SK-N-SH treated with all-trans-retinoic acid at 6 μM for 48 hours (cell line): Measurements from ENCODE around the gene CLSTN2.

Source experiments
- ATAC-seq: fragments of 200-7000 bp; cut with Tn5 transposase; 3 replicates; pipeline ENCODE4 v1.9.1; 2020; ENCODE audit warnings: mild to moderate bottlenecking, moderate library complexity
- ARNTL ChIP-seq: fragments of 450-650 bp; formaldehyde crosslinking; IDR thresholded peaks from 2 replicates; pipeline ENCODE4 v1.5.0; 2020; ENCODE audit warnings: low read depth, mild to moderate bottlenecking, moderate library complexity, borderline replicate concordance
- BACH2 ChIP-seq: fragments of 250-450 bp; sonication (Bioruptor Pico); IDR thresholded peaks from 2 replicates; pipeline ENCODE4 v1.9.0; 2021; ENCODE audit warnings: mild to moderate bottlenecking, borderline replicate concordance
- CREB5 ChIP-seq: fragments of 250-450 bp; sonication (Bioruptor Pico); IDR thresholded peaks from 2 replicates; pipeline ENCODE4 v1.5.1; 2020; ENCODE audit warnings: low read depth, mild to moderate bottlenecking, moderate library complexity
- CSDC2 ChIP-seq: fragments of 250-450 bp; sonication (Bioruptor Pico); IDR thresholded peaks from 2 replicates; pipeline ENCODE4 v1.5.0; 2020; ENCODE audit warnings: mild to moderate bottlenecking, moderate library complexity
- CSRNP3 ChIP-seq: fragments of 250-450 bp; sonication (Bioruptor Pico); IDR thresholded peaks from 2 replicates; pipeline ENCODE4 v1.5.1; 2021; ENCODE audit warnings: mild to moderate bottlenecking, moderate library complexity
- ESRRG ChIP-seq: fragments of 250-450 bp; sonication (Bioruptor Pico); IDR thresholded peaks from 2 replicates; pipeline ENCODE4 v1.6.1; 2021; ENCODE audit warnings: mild to moderate bottlenecking
- GLIS3 ChIP-seq: fragments of 250-450 bp; sonication (Bioruptor Pico); IDR thresholded peaks from 2 replicates; pipeline ENCODE4 v1.5.0; 2020; ENCODE audit warnings: mild to moderate bottlenecking, moderate library complexity
- ISL1 ChIP-seq: fragments of 250-450 bp; sonication (Bioruptor Pico); IDR thresholded peaks from 2 replicates; pipeline ENCODE4 v2.1.2; 2022; ENCODE audit warnings: mild to moderate bottlenecking, moderate library complexity
- OSR1 ChIP-seq: fragments of 250-450 bp; sonication (Bioruptor Pico); IDR thresholded peaks from 2 replicates; pipeline ENCODE4 v1.8.0; 2022; ENCODE audit warnings: moderate library complexity, mild to moderate bottlenecking, inconsistent platforms
- PATZ1 ChIP-seq: fragments of 250-450 bp; sonication (Bioruptor Pico); IDR thresholded peaks from 2 replicates; pipeline ENCODE4 v1.8.0; 2020; ENCODE audit warnings: mild to moderate bottlenecking, moderate library complexity, borderline replicate concordance
- POU6F1 ChIP-seq: fragments of 250-450 bp; sonication (Bioruptor Pico); IDR thresholded peaks from 2 replicates; pipeline ENCODE4 v1.8.0; 2021; ENCODE audit warnings: low read depth, mild to moderate bottlenecking, moderate library complexity, borderline replicate concordance
- PPARA ChIP-seq: fragments of 250-450 bp; sonication (Bioruptor Pico); IDR thresholded peaks from 2 replicates; pipeline ENCODE4 v1.5.0; 2020; ENCODE audit warnings: mild to moderate bottlenecking, borderline replicate concordance
- SNAI2 ChIP-seq: fragments of 250-450 bp; sonication (Bioruptor Pico); IDR thresholded peaks from 2 replicates; pipeline ENCODE4 v1.5.0; 2020; ENCODE audit warnings: mild to moderate bottlenecking, moderate library complexity
- TCF4 ChIP-seq: fragments of 250-450 bp; sonication (Bioruptor Pico); IDR thresholded peaks from 2 replicates; pipeline ENCODE4 v1.8.0; 2021; ENCODE audit warnings: mild to moderate bottlenecking, moderate library complexity, borderline replicate concordance
- TOX ChIP-seq: fragments of 250-450 bp; sonication (Bioruptor Pico); IDR thresholded peaks from 2 replicates; pipeline ENCODE4 v1.8.0; 2021; ENCODE audit warnings: mild to moderate bottlenecking, moderate library complexity, borderline replicate concordance
- TSHZ2 ChIP-seq: fragments of 250-450 bp; sonication (Bioruptor Pico); IDR thresholded peaks from 2 replicates; pipeline ENCODE4 v1.5.0; 2020; ENCODE audit warnings: mild to moderate bottlenecking, moderate library complexity
- ZC3H10 ChIP-seq: fragments of 250-450 bp; sonication (Bioruptor Pico); IDR thresholded peaks from 2 replicates; pipeline ENCODE4 v1.5.1; 2021; ENCODE audit warnings: mild to moderate bottlenecking, moderate library complexity
- ZFP3 ChIP-seq: fragments of 250-450 bp; sonication (Bioruptor Pico); IDR thresholded peaks from 2 replicates; pipeline ENCODE4 v1.5.0; 2020; ENCODE audit warnings: mild to moderate bottlenecking, moderate library complexity
- ZFP30 ChIP-seq: fragments of 450-650 bp; formaldehyde crosslinking; IDR thresholded peaks from 2 replicates; pipeline ENCODE4 v1.5.0; 2022; ENCODE audit warnings: mild to moderate bottlenecking, moderate library complexity
- ZNF565 ChIP-seq: fragments of 450-650 bp; formaldehyde crosslinking; conservative IDR thresholded peaks from 2 replicates; pipeline ENCODE4 v1.5.0; 2020; ENCODE audit warnings: low read depth, mild to moderate bottlenecking, moderate library complexity
- ZNF70 ChIP-seq: fragments of 450-650 bp; formaldehyde crosslinking; IDR thresholded peaks from 2 replicates; pipeline ENCODE4 v1.5.0; 2020; ENCODE audit warnings: mild to moderate bottlenecking, moderate library complexity
- ZNF8 ChIP-seq: fragments of 450-650 bp; formaldehyde crosslinking; IDR thresholded peaks from 2 replicates; pipeline ENCODE4 v1.5.0; 2020; ENCODE audit warnings: mild to moderate bottlenecking, moderate library complexity

Gene CLSTN2

GRCh38 chr3:140588558-140588957 is 653.6 kb downstream of the CLSTN2 start:
- TF ChIP-seq ZNF8 (no peak), ZNF70 (CRISPR knock-in tag) (no peak), POU6F1 (CRISPR knock-in tag) (no peak), TSHZ2 (CRISPR knock-in tag) (no peak), GLIS3 (CRISPR knock-in tag) (no peak), ZNF565 (CRISPR knock-in tag) (no peak), CREB5 (CRISPR knock-in tag) (no peak), ISL1 (no peak), CSDC2 (CRISPR knock-in tag) (no peak), PATZ1 (CRISPR knock-in tag) (no peak), TOX (no peak)
- no peak for ATAC-seq

GRCh38 chr3:140593766-140594165 is 658.8 kb downstream of the CLSTN2 start:
- TF ChIP-seq CSRNP3 (CRISPR knock-in tag): no peak
- TF ChIP-seq PATZ1 (CRISPR knock-in tag): no peak
- TF ChIP-seq ZNF70 (CRISPR knock-in tag): no peak
- TF ChIP-seq OSR1 (CRISPR knock-in tag): no peak
- TF ChIP-seq POU6F1 (CRISPR knock-in tag): no peak
- no peak for TF ChIP-seq GLIS3 (CRISPR knock-in tag)
- no peak for TF ChIP-seq PPARA (CRISPR knock-in tag)
- TF ChIP-seq TCF4: no peak
- TF ChIP-seq ZNF8: no peak
- no peak for TF ChIP-seq ARNTL (CRISPR knock-in tag)
- no peak for TF ChIP-seq CREB5 (CRISPR knock-in tag)
- no peak for TF ChIP-seq SNAI2 (CRISPR knock-in tag)
- TF ChIP-seq TOX: no peak
- no peak for TF ChIP-seq ISL1
- TF ChIP-seq TSHZ2 (CRISPR knock-in tag): no peak
- TF ChIP-seq ESRRG: no peak
- TF ChIP-seq BACH2: no peak
- no peak for TF ChIP-seq ZC3H10 (CRISPR knock-in tag)
- no peak for TF ChIP-seq ZFP30 (CRISPR knock-in tag)
- TF ChIP-seq ZFP3 (CRISPR knock-in tag): no peak
- ATAC-seq: no peak
